Measurements from ENCODE around the gene IGSF11. TPM values are rescaled to one million over a fixed set of nuclear protein-coding genes. Genes with fewer than 3 reads are reported as not detected.

Gene IGSF11
- total RNA-seq, 1 donor from 2014 or later, result not detected

DNA sequence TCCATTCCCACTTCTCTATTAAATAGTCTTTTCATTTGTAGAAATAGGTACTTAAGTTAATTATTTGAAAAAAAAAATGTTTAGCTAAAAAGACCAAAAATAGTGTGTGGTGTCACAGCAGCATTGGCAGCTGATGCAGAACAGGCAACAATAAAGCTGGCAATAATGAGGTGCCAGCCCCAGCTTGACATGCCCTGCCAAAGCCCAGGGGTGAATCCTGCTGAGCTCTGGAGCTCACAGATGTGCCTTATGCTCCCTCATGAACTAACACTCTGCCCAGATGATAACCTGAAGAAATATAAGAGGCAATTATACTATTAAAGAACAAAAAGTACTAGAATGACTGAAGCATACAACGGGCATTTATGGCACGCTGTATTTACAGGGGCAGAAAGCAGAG lies 63.8 kb downstream of the IGSF11 start:
- no peak for DNase-seq (ENCODE audit: low read depth)
- TF ChIP-seq, protein P1, sequence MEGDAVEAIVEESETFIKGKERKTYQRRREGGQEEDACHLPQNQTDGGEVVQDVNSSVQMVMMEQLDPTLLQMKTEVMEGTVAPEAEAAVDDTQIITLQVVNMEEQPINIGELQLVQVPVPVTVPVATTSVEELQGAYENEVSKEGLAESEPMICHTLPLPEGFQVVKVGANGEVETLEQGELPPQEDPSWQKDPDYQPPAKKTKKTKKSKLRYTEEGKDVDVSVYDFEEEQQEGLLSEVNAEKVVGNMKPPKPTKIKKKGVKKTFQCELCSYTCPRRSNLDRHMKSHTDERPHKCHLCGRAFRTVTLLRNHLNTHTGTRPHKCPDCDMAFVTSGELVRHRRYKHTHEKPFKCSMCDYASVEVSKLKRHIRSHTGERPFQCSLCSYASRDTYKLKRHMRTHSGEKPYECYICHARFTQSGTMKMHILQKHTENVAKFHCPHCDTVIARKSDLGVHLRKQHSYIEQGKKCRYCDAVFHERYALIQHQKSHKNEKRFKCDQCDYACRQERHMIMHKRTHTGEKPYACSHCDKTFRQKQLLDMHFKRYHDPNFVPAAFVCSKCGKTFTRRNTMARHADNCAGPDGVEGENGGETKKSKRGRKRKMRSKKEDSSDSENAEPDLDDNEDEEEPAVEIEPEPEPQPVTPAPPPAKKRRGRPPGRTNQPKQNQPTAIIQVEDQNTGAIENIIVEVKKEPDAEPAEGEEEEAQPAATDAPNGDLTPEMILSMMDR (conservative IDR thresholded peaks at IDR 0.05; ENCODE audit: low read depth, low read length), result no peak
- H3K4me3 ChIP-seq (ENCODE audit: low read depth, low read length), result no peak overlapping the region

DNA sequence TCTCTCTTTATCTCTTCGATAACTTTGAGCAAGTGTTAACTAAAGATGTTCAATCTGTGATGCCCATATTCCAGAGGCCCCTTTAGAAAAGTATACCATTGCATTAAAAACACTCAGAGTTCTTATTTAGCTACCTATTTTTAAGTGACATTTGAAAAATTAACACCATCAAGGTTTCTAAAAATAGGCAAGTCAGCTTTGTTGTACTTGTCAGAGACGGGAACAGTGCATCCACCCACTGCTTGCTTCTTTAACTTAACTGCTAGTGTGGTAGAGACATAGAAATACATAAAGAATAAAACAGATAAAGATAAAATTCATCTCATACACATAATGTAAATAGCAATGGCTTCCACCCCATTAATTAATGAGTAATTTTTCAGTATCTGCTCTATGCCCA lies 66.0 kb downstream of the IGSF11 start:
- TF ChIP-seq, protein P1 (conservative IDR thresholded peaks at IDR 0.05; ENCODE audit: low read depth, low read length), result no peak
- H3K4me3 ChIP-seq (ENCODE audit: low read depth, low read length), result no peak overlapping the region
- no peak for DNase-seq (ENCODE audit: low read depth)

DNA sequence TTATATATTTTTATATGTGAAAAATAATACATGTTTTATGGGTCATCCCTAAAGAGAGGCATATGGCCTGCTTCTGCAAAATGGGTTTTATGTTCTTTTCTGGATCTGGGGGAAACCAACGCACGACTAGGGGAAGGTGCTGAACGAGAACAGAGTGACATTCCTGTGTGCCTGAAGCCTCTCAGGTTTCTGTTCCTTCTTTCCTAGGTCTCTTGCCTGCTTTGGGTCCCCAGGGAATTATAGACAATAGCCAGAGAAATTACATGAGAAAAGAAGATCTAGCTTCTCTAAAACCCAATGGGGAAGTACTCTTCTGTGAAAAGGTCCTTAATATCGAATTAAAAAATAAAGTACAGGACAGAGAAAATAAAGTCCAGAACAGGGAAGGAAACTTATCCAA lies 66.5 kb downstream of the IGSF11 start:
- no peak overlapping the region for H3K4me3 ChIP-seq (ENCODE audit: low read depth, low read length)
- DNase-seq (ENCODE audit: low read depth), result no peak
- TF ChIP-seq, protein P1 (conservative IDR thresholded peaks at IDR 0.05; ENCODE audit: low read depth, low read length), result no peak

DNA sequence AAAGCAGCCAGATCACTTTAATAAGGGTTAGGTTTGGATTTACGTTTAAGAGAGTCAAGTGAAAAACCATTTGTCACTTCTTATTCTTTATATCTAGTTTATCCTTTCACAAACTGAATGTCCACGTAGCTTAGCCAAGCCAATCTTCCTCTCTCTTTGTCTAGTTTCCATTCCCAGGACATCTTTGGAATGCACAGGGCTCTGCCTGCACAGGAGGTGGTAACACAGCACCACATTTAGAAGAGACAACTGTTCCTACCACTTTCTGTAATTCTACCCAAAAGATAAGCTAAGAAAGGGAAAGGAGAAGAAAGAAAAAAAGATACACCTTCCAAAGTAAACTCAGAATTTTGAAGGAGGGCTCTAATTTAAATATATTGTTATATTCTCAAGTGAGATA lies 67.9 kb downstream of the IGSF11 start:
- H3K4me3 ChIP-seq (ENCODE audit: low read depth, low read length), result no peak overlapping the region
- no peak for DNase-seq (ENCODE audit: low read depth)
- TF ChIP-seq, protein P1 (conservative IDR thresholded peaks at IDR 0.05; ENCODE audit: low read depth, low read length), result no peak

DNA sequence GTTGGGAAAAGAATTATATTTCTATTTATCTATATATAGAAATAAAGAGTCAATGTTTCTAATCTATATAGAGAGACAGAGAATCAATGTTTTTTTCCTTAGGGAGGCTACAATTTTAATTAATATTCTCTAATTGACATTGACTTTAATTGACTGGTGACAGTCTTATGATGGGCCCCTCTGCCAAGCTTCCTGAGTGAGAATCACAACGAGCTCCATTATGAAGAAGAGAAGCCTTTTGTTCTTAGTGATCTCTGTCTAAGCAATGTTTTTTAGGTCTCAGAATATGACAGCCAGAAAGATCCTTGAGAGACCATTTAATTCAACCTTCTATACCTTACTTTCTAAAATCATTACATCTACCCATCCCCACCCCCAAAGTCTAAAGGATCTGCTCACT lies 70.9 kb downstream of the IGSF11 start:
- no peak for DNase-seq (ENCODE audit: low read depth)
- no peak overlapping the region for H3K4me3 ChIP-seq (ENCODE audit: low read depth, low read length)
- TF ChIP-seq, protein P1 (conservative IDR thresholded peaks at IDR 0.05; ENCODE audit: low read depth, low read length), result no peak

DNA sequence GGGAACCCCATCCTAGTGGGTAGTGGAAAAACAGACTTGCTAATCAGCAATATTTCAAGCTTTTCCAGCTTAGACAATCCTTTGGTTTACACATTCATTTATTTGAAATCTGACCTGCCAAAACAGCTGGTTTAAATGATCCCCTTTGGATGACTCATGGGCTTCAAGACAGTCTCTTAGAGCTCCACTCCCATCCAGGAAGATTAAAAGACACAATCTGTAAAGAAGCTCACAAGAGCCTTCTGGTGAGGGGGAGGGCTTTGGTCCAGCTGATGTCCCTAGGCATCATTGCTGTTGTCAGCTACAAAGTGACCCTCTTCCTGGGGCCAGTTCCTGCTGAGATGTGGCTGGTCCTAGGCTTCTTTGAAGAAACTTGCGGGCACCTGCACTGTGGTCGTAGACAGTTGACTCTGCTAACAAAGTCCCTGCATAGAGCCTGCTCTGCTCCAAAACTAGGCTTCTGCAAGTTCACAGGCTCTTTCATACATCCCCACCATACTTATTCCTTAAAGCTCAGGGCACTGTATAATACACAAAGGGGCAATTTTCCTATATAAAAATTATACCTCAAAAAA lies 73.7 kb downstream of the IGSF11 start:
- no peak for DNase-seq (ENCODE audit: low read depth)
- no peak overlapping the region for H3K4me3 ChIP-seq (ENCODE audit: low read depth, low read length)
- TF ChIP-seq, protein P1 (conservative IDR thresholded peaks at IDR 0.05; ENCODE audit: low read depth, low read length), result no peak

DNA sequence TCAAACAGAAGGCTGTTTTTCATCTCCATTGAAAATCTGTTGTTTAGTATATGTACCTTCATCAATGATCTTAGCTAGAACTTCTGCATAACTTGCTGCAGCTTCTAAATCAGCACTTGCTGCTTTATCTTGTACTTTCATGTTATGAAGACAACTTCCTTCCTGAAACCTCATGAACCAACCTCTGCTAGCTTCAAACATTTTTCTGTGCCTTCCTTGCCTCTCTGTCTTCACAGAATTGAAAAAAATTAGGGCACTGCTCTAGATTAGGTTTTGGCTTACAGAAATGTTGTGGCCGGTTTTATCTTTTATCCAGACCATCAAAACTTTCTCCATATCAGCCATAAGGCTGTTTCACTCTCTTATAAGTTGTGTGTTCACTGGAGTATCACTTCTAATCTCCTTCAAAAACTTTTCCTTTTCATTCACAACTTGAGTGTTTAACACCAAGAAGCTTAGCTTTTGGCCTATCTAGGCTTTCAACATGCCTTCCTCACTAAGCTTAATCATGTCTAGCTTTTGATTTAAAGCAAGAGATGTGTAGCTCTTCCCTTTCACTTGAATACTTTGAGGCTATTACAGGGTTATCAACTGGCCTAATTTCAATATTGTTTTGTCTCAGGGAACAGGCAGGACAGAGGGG lies 78.6 kb downstream of the IGSF11 start:
- H3K4me3 ChIP-seq (ENCODE audit: low read depth, low read length), result no peak overlapping the region
- TF ChIP-seq, protein P1 (conservative IDR thresholded peaks at IDR 0.05; ENCODE audit: low read depth, low read length), result no peak
- no peak for DNase-seq (ENCODE audit: low read depth)
